H1 (cell line): ENCODE data around the gene ZNF608. TPM values are rescaled to one million over a fixed set of nuclear protein-coding genes. Genes with fewer than 3 reads are reported as not detected.

Source experiments
- ASH2L ChIP-seq: fragments of 200-600, 300-600 bp; sonication (generic); IDR thresholded peaks from one replicate; pipeline ENCODE4 v1.7.1; 2017; ENCODE audit warnings: low read length
- CHD7 ChIP-seq: fragments of 300-600 bp; sonication (generic); IDR thresholded peaks from 2 replicates; pipeline ENCODE4 v1.7.1; 2012; ENCODE audit warnings: low read length, moderate library complexity, mild to moderate bottlenecking, inconsistent platforms; ENCODE audit not compliant: insufficient replicate concordance
- POLR2A ChIP-seq, 2 experiments: IDR thresholded peaks; 1 replicate in 1 of 2; 2 replicates in 1 of 2; pipeline ENCODE4 v1.6.1; 2011; ENCODE audit warnings: low read depth in 2 of 2, low read length in 2 of 2, mild to moderate bottlenecking in 2 of 2; ENCODE audit errors: control extremely low read depth in 1 of 2
- SP1 ChIP-seq: IDR thresholded peaks from 2 replicates; pipeline ENCODE4 v1.6.1; 2011; ENCODE audit warnings: low read depth, low read length
- SUZ12 ChIP-seq: fragments of 200-600 bp; sonication (generic); IDR thresholded peaks from 2 replicates; pipeline ENCODE4 v1.6.1; 2012; ENCODE audit warnings: mild to moderate bottlenecking, inconsistent platforms, low read length, moderate library complexity, mixed read lengths
- polyA plus RNA-seq, 7 experiments: library from polyadenylated mRNA; depleted of rRNA in 3 of 7; stranded (reverse) in 5 of 7; unstranded in 2 of 7; fragments of >200 nt in 5 of 7; fragments of 200-250 nt in 2 of 7; gene quantifications; 1 replicate in 5 of 7; 2 replicates in 1 of 7; 4 replicates in 1 of 7; pipeline versions ENCODE4 v1.2.1 to v1.2.3, GENCODE V29; 2011 to 2013; ENCODE audit warnings: missing spikeins in 2 of 7, mixed read lengths in 2 of 7
- total RNA-seq: library from RNA; stranded (reverse); fragmentation: NEBNext Ultra II Directional; extraction: Animal tissue kit (Norgen Biotek cat#: 25700); gene quantifications from 2 replicates; pipeline ENCODE4 v1.2.1, GENCODE V29; 2021

Gene ZNF608
- total and polyA plus RNA-seq, 2 of the 8 experiments (the other 6 are each of a cell fraction or from before 2014, with no cell fraction given), result 17.2 to 40.8 TPM

GRCh38 chr5:124712731-124713305, 33.6 kb downstream of the ZNF608 start (continued):
- TF ChIP-seq CHD7 (no peak), SP1 (no peak), POLR2A (IDR thresholded peaks at IDR 0.05; ENCODE audit: control extremely low read depth in 1 of 2, low read depth in 2 of 2, low read length in 2 of 2) (no peak), ASH2L (no peak), SUZ12 (no peak)
